ENCODE measurements around the gene EYA3.

EYA3 gene

GRCh38 chr1:28056129-28056925 lies 32.1 kb downstream of the EYA3 start:
- no peak overlapping the region for H3K27ac ChIP-seq
- TF ChIP-seq, protein P1, sequence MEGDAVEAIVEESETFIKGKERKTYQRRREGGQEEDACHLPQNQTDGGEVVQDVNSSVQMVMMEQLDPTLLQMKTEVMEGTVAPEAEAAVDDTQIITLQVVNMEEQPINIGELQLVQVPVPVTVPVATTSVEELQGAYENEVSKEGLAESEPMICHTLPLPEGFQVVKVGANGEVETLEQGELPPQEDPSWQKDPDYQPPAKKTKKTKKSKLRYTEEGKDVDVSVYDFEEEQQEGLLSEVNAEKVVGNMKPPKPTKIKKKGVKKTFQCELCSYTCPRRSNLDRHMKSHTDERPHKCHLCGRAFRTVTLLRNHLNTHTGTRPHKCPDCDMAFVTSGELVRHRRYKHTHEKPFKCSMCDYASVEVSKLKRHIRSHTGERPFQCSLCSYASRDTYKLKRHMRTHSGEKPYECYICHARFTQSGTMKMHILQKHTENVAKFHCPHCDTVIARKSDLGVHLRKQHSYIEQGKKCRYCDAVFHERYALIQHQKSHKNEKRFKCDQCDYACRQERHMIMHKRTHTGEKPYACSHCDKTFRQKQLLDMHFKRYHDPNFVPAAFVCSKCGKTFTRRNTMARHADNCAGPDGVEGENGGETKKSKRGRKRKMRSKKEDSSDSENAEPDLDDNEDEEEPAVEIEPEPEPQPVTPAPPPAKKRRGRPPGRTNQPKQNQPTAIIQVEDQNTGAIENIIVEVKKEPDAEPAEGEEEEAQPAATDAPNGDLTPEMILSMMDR (conservative IDR thresholded peaks at IDR 0.05) = no peak
- TF ChIP-seq ZFX (IDR thresholded peaks at IDR 0.05) = no peak

DNA sequence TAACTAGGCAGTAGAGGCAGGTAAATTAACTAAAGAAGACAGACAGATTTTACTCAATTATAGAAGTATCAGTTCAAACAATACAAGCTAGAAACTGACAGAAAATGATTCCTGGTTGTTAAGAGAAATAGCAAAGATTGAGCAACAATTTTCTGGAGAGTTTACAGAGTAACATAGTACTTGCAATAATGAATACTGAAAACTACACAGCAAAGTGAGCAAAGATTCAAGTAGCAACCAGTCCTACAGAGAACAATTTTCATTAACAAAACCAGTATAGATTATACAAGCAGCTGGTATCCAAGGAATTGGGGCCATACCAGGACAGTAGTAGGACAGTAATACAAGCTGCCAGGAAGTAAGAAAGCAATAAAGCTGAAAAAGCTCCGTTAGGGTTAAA lies 37.6 kb downstream of the EYA3 start:
- TF ChIP-seq, protein P1 (conservative IDR thresholded peaks at IDR 0.05) = no peak
- no peak for TF ChIP-seq ZFX (IDR thresholded peaks at IDR 0.05)
- no peak overlapping the region for H3K27ac ChIP-seq

- H3K27ac ChIP-seq = no peak overlapping the region
- no peak for TF ChIP-seq ZFX (IDR thresholded peaks at IDR 0.05)
- TF ChIP-seq, protein P1 (conservative IDR thresholded peaks at IDR 0.05) = no peak
Observed at GRCh38 chr1:28046716-28047115, 41.7 kb downstream of the EYA3 start.

GRCh38 chr1:28045777-28046176 lies 42.6 kb downstream of the EYA3 start:
- no peak overlapping the region for H3K27ac ChIP-seq
- TF ChIP-seq, protein P1 (conservative IDR thresholded peaks at IDR 0.05) = no peak
- TF ChIP-seq ZFX (IDR thresholded peaks at IDR 0.05) = no peak

GRCh38 chr1:28044399-28044798 lies 44.0 kb downstream of the EYA3 start:
- no peak for TF ChIP-seq ZFX (IDR thresholded peaks at IDR 0.05)
- TF ChIP-seq, protein P1 (conservative IDR thresholded peaks at IDR 0.05) = no peak
- H3K27ac ChIP-seq = no peak overlapping the region

DNA sequence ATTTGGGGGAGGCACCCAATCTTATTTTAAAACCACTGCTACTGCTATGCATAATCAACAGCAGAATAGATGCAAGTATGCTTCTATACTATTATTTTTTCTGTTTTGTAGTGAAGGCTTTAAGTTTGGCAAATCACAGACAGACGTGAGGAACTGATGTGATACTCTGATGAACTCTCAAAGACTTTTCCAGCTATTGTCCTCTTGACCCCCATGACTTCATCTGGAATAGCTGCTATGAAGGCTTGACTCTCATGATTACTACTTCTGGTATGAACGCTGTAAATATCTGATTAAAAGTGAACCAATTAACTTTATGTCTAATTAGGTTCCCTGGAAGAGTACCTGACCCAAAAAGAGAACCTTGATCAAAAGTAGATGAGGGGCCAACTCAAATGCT lies 49.1 kb downstream of the EYA3 start:
- H3K27ac ChIP-seq = no peak overlapping the region
- TF ChIP-seq, protein P1 (conservative IDR thresholded peaks at IDR 0.05) = no peak
- TF ChIP-seq ZFX (IDR thresholded peaks at IDR 0.05) = no peak

- TF ChIP-seq, protein P1 (conservative IDR thresholded peaks at IDR 0.05) = no peak
- no peak for TF ChIP-seq ZFX (IDR thresholded peaks at IDR 0.05)
- H3K27ac ChIP-seq = no peak overlapping the region
Observed at GRCh38 chr1:28037946-28038345, 50.5 kb downstream of the EYA3 start.
